ENCODE measurements around the gene ZNF823.

The ZNF823 gene

DNA sequence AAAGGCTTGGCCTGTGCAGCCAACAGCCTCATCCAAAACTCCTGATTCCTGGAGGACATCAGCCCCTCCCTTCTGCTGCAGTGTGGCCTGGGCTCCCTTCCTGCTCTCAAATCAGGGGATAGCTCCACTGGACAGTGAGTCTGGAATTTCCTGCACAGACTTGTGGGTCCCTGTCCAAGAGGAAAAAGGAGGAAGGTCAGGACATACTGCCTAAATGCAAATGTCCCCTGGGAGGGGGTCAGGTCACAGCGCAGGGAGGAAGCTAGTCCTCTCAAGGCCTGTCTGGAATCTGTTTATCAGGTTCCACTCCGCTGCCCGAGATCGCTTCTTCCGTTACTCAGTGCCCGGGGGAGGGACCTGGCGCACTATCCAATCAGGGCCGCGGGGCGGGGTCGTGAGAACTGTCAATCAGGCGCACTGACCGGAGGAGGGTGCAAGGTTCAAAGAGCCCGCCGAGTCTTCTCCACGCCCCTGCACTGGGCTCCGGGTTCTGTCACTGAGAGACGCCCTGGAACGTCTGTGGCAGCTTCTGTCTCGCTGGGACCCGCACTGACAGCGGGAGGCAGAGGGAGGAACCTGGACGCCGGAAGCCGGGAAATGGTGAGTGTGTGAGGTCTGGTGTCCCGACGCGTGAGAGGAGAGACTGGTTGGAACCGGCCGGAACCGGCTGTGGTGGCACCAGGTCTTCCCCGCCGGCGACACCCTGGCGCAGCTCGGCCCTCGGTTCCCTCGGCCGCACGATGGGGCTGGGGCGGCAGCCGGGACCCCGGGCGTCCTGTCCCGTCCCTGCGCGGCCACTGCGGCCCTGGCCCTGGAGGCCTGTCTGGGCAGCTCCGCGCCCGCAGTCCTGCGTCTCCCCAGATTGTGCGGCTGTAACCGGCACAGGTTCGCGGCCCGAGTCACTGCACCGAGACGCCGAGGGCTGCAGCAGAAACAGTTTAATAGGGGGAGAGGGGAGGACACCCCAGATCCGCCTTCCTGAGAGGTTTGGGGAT, 28.1 kb upstream of the ZNF823 start, which contains the start of gene ZNF441 (continued):
- TF ChIP-seq ATF2 (tag by site-specific recombination; IDR thresholded peaks at IDR 0.05; ENCODE audit: low read depth) (no peak), ZNF677 (tag by site-specific recombination; IDR thresholded peaks at IDR 0.05) (no peak), MYNN (tag by site-specific recombination; IDR thresholded peaks at IDR 0.05; ENCODE audit: borderline replicate concordance) (no peak), ZNF768 (tag by site-specific recombination; IDR thresholded peaks at IDR 0.05) (no peak), ZNF184 (tag by site-specific recombination; IDR thresholded peaks at IDR 0.05) (no peak), ZNF707 (tag by site-specific recombination; IDR thresholded peaks at IDR 0.05) (no peak), ZIC2 (tag by site-specific recombination; IDR thresholded peaks at IDR 0.05) (peak; percentile 76), EGR2 (tag by site-specific recombination; IDR thresholded peaks at IDR 0.05; ENCODE audit: low read depth) (no peak), ZBTB1 (tag by site-specific recombination; IDR thresholded peaks at IDR 0.05) (no peak), KLF9 (tag by site-specific recombination; IDR thresholded peaks at IDR 0.05; ENCODE audit: low read depth) (peak; percentile 37; the same call in 1 of the 2 replicates), ZNF664 (tag by site-specific recombination; IDR thresholded peaks at IDR 0.05) (no peak), ZNF2 (tag by site-specific recombination; IDR thresholded peaks at IDR 0.05) (no peak), ZNF560 (tag by site-specific recombination; IDR thresholded peaks at IDR 0.05; ENCODE audit: borderline replicate concordance) (no peak), ZNF658 (tag by site-specific recombination; IDR thresholded peaks at IDR 0.05) (no peak), TCF7L2 (IDR thresholded peaks at IDR 0.05; ENCODE audit: borderline replicate concordance, low read depth, low read length) (peak; percentile 99), YY1 (tag by site-specific recombination; IDR thresholded peaks at IDR 0.05) (0 out of 2 replicates have a peak, but pooled peaks have one; percentile 18), IKZF3 (tag by site-specific recombination; IDR thresholded peaks at IDR 0.05) (peak; percentile 24; the same call in 1 of the 2 replicates), ZBTB26 (tag by site-specific recombination; optimal IDR thresholded peaks at IDR 0.05) (peak; percentile 33), BCL11B (tag by site-specific recombination; IDR thresholded peaks at IDR 0.05; ENCODE audit: low read depth) (no peak), ZNF544 (tag by site-specific recombination; IDR thresholded peaks at IDR 0.05) (no peak), ZNF350 (tag by site-specific recombination; IDR thresholded peaks at IDR 0.05) (0 out of 2 replicates have a peak, but pooled peaks have one; percentile 10), GLIS2 (tag by site-specific recombination; IDR thresholded peaks at IDR 0.05) (peak; percentile 46; the same call in 1 of the 2 replicates), SCRT1 (tag by site-specific recombination; IDR thresholded peaks at IDR 0.05; ENCODE audit: borderline replicate concordance) (no peak), ZBTB48 (tag by site-specific recombination; IDR thresholded peaks at IDR 0.05) (no peak), ZNF157 (tag by site-specific recombination; IDR thresholded peaks at IDR 0.05) (no peak), ZNF148 (tag by site-specific recombination; IDR thresholded peaks at IDR 0.05; ENCODE audit: borderline replicate concordance) (no peak), ZNF561 (tag by site-specific recombination; IDR thresholded peaks at IDR 0.05; ENCODE audit: borderline replicate concordance) (peak; percentile 86), ZNF404 (tag by site-specific recombination; IDR thresholded peaks at IDR 0.05) (no peak), ZNF292 (tag by site-specific recombination; IDR thresholded peaks at IDR 0.05; ENCODE audit: borderline replicate concordance, low read depth) (no peak), ZNF26 (tag by site-specific recombination; IDR thresholded peaks at IDR 0.05) (no peak), ZNF660 (tag by site-specific recombination; IDR thresholded peaks at IDR 0.05) (peak; percentile 60; the same call in 1 of the 2 replicates), ZNF624 (tag by site-specific recombination; IDR thresholded peaks at IDR 0.05) (no peak), SP3 (tag by site-specific recombination; IDR thresholded peaks at IDR 0.05) (peak; percentile 80), GLIS1 (tag by site-specific recombination; IDR thresholded peaks at IDR 0.05) (peak; percentile 29; the same call in 1 of the 2 replicates), ZNF366 (tag by site-specific recombination; conservative IDR thresholded peaks at IDR 0.05) (peak; percentile 60)

All from HEK293 (cell line).